CD4-positive, alpha-beta T cell treated with Interleukin-4 for 4 hours (primary cell): Measurements from ENCODE around the gene KIF26B.

Source experiments
- DNase-seq: peaks from one replicate; pipeline ENCODE4 v3.0.0-alpha.2; 2020

KIF26B gene

GRCh38 chr1:245245021-245245667 lies 90.4 kb downstream of the KIF26B start:
- no peak for DNase-seq

GRCh38 chr1:245246433-245246832 lies 91.6 kb downstream of the KIF26B start:
- DNase-seq: no peak

- no peak for DNase-seq
Measured at GRCh38 chr1:245247356-245247755, 92.6 kb downstream of the KIF26B start.

GRCh38 chr1:245247801-245248200 lies 93.0 kb downstream of the KIF26B start:
- DNase-seq: no peak

- no peak for DNase-seq
Measured at GRCh38 chr1:245248231-245248731, 93.5 kb downstream of the KIF26B start.

- DNase-seq: no peak
Measured at GRCh38 chr1:245255783-245256182, 101.0 kb downstream of the KIF26B start.

- DNase-seq: no peak
Measured at GRCh38 chr1:245256528-245256927, 101.7 kb downstream of the KIF26B start.

- no peak for DNase-seq
Measured at GRCh38 chr1:245258271-245258920, 103.6 kb downstream of the KIF26B start.

- no peak for DNase-seq
Measured at GRCh38 chr1:245260110-245260882, 105.5 kb downstream of the KIF26B start.

- DNase-seq: no peak
Measured at GRCh38 chr1:245260883-245261282, 106.1 kb downstream of the KIF26B start.

- no peak for DNase-seq
Measured at GRCh38 chr1:245261786-245262185, 107.0 kb downstream of the KIF26B start.

GRCh38 chr1:245263529-245264095 lies 108.8 kb downstream of the KIF26B start:
- no peak for DNase-seq

GRCh38 chr1:245264226-245264625 lies 109.4 kb downstream of the KIF26B start:
- DNase-seq: no peak

GRCh38 chr1:245266105-245266504 lies 111.3 kb downstream of the KIF26B start:
- DNase-seq: no peak

GRCh38 chr1:245270063-245270462 lies 115.3 kb downstream of the KIF26B start:
- DNase-seq: no peak

GRCh38 chr1:245270972-245271371 lies 116.2 kb downstream of the KIF26B start:
- no peak for DNase-seq

- no peak for DNase-seq
Measured at GRCh38 chr1:245272676-245273075, 117.9 kb downstream of the KIF26B start.

GRCh38 chr1:245276445-245276844 lies 121.7 kb downstream of the KIF26B start:
- no peak for DNase-seq

GRCh38 chr1:245277276-245277675 lies 122.5 kb downstream of the KIF26B start:
- no peak for DNase-seq

- DNase-seq: no peak
Measured at GRCh38 chr1:245278846-245279245, 124.1 kb downstream of the KIF26B start.

GRCh38 chr1:245279346-245279745 lies 124.6 kb downstream of the KIF26B start:
- DNase-seq: no peak

- no peak for DNase-seq
Measured at GRCh38 chr1:245283001-245283400, 128.2 kb downstream of the KIF26B start.

- no peak for DNase-seq
Measured at GRCh38 chr1:245285168-245285567, 130.4 kb downstream of the KIF26B start.
